OCI-LY7 (cell line): ENCODE data around the gene TKFC. TPM values are rescaled to one million over a fixed set of nuclear protein-coding genes. Genes with fewer than 3 reads are reported as not detected.

Experiments used
- BruUV-seq: library from RNA; stranded (reverse); fragments of 400-500 nt; replicated peaks from 2 replicates; lab custom pipeline; 2021; lab: Mats Ljungman, UMichigan
- CTCF ChIA-PET: fragments of 300-600 bp; sonication (Branson Sonifier 250); formaldehyde crosslinking; loops from one replicate; lab custom pipeline; 2022; ENCODE audit warnings: antibody characterized with exemption; ENCODE audit not compliant: unreplicated experiment; lab: Charles Lee
- POLR2A ChIA-PET: fragments of 300-600 bp; sonication (Branson Sonifier 250); formaldehyde crosslinking; loops from one replicate; lab custom pipeline; 2022; ENCODE audit warnings: antibody characterized with exemption; lab: Charles Lee
- DNase-seq: peaks from one replicate; pipeline ENCODE4 v3.0.0-alpha.2; 2015; ENCODE audit warnings: low spot score
- H2AFZ ChIP-seq: fragments of 200-600 bp; sonication (generic), shearing (Covaris generic); 2 replicates; pipeline ENCODE4 v1.6.1; 2014; ENCODE audit warnings: mild to moderate bottlenecking, antibody characterized with exemption, low read length, moderate library complexity
- H3K27ac ChIP-seq: fragments of 200-600 bp; sonication (generic); 2 replicates; pipeline ENCODE4 v1.5.1; 2014; ENCODE audit warnings: mixed run types, low read depth, mild to moderate bottlenecking, moderate library complexity, low read length, inconsistent platforms; ENCODE audit not compliant: poor library complexity, severe bottlenecking
- H3K36me3 ChIP-seq: fragments of 200-600 bp; sonication (generic); 2 replicates; pipeline ENCODE4 v1.6.1; 2014; ENCODE audit warnings: mild to moderate bottlenecking, antibody characterized with exemption, low read length, moderate library complexity, mixed read lengths; ENCODE audit not compliant: insufficient read depth
- H3K4me1 ChIP-seq: fragments of 200-600 bp; sonication (generic); 2 replicates; pipeline ENCODE4 v1.5.1; 2014; ENCODE audit warnings: mild to moderate bottlenecking, low read length; ENCODE audit not compliant: insufficient read depth, poor library complexity, severe bottlenecking
- H3K4me2 ChIP-seq: fragments of 200-600 bp; sonication (generic); 2 replicates; pipeline ENCODE4 v1.6.1; 2014; ENCODE audit warnings: mild to moderate bottlenecking, low read length
- H3K4me3 ChIP-seq: fragments of 200-600 bp; sonication (generic); 2 replicates; pipeline ENCODE4 v1.5.1; 2014; ENCODE audit warnings: mild to moderate bottlenecking, low read depth, low read length; ENCODE audit not compliant: poor library complexity, severe bottlenecking
- H3K79me2 ChIP-seq: fragments of 200-600 bp; sonication (generic); 2 replicates; pipeline ENCODE4 v1.6.1; 2016; ENCODE audit warnings: low read depth, mild to moderate bottlenecking, low read length, moderate library complexity, mixed read lengths; ENCODE audit not compliant: insufficient read depth
- H3K9me2 ChIP-seq: fragments of 200-600 bp; sonication (generic); 2 replicates; pipeline ENCODE4 v1.6.1; 2016; ENCODE audit warnings: mild to moderate bottlenecking, low read length, mixed read lengths; ENCODE audit not compliant: insufficient read depth
- H3K9me3 ChIP-seq: fragments of 200-600 bp; sonication (generic); 2 replicates; pipeline ENCODE4 v1.6.1; 2014; ENCODE audit warnings: mild to moderate bottlenecking, mixed run types, low read length, mixed read lengths
- H4K20me1 ChIP-seq: fragments of 200-600 bp; sonication (generic); 2 replicates; pipeline ENCODE4 v1.6.1; 2014; ENCODE audit warnings: mild to moderate bottlenecking, antibody characterized with exemption, low read length, moderate library complexity, mixed read lengths; ENCODE audit not compliant: insufficient read depth
- EZH2phosphoT487 ChIP-seq: fragments of 200-600 bp; sonication (generic); IDR thresholded peaks from 2 replicates; pipeline ENCODE4 v1.6.1; 2018; ENCODE audit warnings: low read depth, borderline replicate concordance, mild to moderate bottlenecking, mixed run types, antibody characterized with exemption, low read length, moderate library complexity, mixed read lengths
- intact Hi-C: fragments of 100-400 bp; cut with micrococcal nuclease; formaldehyde crosslinking; loops from one replicate; pipeline ENCODE4 v1.10.0; 2022; ENCODE audit not compliant: unreplicated experiment
- total RNA-seq, 2 experiments: library from RNA; depleted of rRNA in 1 of 2; stranded (reverse); fragments of >200 nt in 1 of 2; shearing (Covaris generic) in 1 of 2; gene quantifications; 2 replicates each; pipeline ENCODE4 v1.2.3, GENCODE V29; 2014 to 2022
- TF ChIP-seq, protein P1 (sequence below): fragments of 200-600 bp; sonication (generic); conservative IDR thresholded peaks from 2 replicates; pipeline ENCODE4 v1.5.1; 2014; ENCODE audit warnings: mild to moderate bottlenecking, antibody characterized with exemption, low read length, moderate library complexity, mixed read lengths

The TKFC gene
- total RNA-seq, 2 experiments from 2014 or later = 77.8 to 166 TPM

DNA sequence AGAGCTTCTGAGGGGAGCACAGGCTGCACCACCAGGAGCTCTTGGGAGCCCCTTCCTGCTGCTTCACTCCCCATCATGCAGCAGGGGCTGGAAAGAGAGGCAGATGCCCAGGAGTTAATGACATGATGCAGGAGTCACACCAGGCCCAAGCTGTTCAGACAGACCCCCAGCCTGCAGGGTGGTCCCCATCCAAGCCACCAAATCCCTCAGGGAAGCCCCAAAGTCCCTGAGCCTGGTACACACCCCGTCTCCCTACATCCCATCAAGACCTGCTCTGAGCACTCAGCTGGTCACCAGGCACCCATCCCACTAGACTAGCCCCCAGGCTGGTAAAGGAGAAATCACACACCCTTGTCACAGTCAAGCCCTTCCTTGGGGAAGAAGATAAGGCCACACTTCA lies 17.3 kb downstream of the TKFC start:
- H3K4me1 ChIP-seq = peaks cover 11% of the 10 kb centered on the region
- DNase-seq = no peak
- no peak overlapping the region for H3K4me3 ChIP-seq
- CTCF ChIA-PET = no interaction called here
- no peaks in the 10 kb centered on the region for H3K9me3 ChIP-seq
- no peak for TF ChIP-seq EZH2phosphoT487
- TF ChIP-seq, protein P1, sequence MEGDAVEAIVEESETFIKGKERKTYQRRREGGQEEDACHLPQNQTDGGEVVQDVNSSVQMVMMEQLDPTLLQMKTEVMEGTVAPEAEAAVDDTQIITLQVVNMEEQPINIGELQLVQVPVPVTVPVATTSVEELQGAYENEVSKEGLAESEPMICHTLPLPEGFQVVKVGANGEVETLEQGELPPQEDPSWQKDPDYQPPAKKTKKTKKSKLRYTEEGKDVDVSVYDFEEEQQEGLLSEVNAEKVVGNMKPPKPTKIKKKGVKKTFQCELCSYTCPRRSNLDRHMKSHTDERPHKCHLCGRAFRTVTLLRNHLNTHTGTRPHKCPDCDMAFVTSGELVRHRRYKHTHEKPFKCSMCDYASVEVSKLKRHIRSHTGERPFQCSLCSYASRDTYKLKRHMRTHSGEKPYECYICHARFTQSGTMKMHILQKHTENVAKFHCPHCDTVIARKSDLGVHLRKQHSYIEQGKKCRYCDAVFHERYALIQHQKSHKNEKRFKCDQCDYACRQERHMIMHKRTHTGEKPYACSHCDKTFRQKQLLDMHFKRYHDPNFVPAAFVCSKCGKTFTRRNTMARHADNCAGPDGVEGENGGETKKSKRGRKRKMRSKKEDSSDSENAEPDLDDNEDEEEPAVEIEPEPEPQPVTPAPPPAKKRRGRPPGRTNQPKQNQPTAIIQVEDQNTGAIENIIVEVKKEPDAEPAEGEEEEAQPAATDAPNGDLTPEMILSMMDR = no peak
- H4K20me1 ChIP-seq = no peaks in the 10 kb centered on the region
- intact Hi-C loops = no loop called here
- H3K4me2 ChIP-seq = no peak overlapping the region
- no peak overlapping the region for H3K27ac ChIP-seq
- BruUV-seq = no TSS peak
- H3K9me2 ChIP-seq = no peaks in the 10 kb centered on the region
- no peaks in the 10 kb centered on the region for H3K79me2 ChIP-seq
- no peak overlapping the region for H2AFZ ChIP-seq
- POLR2A ChIA-PET = interaction anchor here (1.5 kb wide), 1 partner anchor 15 kb away, joined by 3 read pairs; no protein-coding TSS in a partner anchor
- H3K36me3 ChIP-seq = peaks cover 87% of the 10 kb centered on the region

DNA sequence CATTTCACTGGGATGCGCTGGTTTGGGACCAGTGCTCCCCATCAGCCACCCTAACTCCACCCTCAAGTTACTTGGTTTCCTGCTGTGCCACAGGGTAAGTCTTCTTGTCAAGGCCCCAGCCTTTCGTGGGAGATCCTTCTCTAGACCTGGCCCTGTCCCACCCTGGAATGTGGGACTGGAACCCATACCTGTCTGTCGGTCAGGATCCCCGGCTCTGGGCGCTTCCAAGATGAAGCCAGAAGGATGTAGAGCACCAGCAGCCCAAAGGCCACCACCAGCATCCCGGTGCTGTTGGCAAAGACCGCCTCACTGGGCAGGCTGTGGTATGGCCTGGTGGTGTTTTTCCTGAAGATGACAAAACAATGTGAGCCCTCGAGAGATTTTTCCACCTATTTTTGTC lies 17.8 kb downstream of the TKFC start:
- Histone ChIP-seq H4K20me1 (no peaks in the 10 kb centered on the region), H3K4me1 (peaks cover 16% of the 10 kb centered on the region), H3K4me2 (no peak overlapping the region), H3K9me2 (no peaks in the 10 kb centered on the region), H3K9me3 (no peaks in the 10 kb centered on the region), H3K36me3 (peaks cover 84% of the 10 kb centered on the region), H3K4me3 (no peak overlapping the region), H3K79me2 (no peaks in the 10 kb centered on the region), H3K27ac (no peak overlapping the region), H2AFZ (no peak overlapping the region)
- DNase-seq = no peak
- intact Hi-C loops = no loop called here
- TF ChIP-seq EZH2phosphoT487 = no peak
- TF ChIP-seq, protein P1 = no peak
- BruUV-seq = no TSS peak
- CTCF ChIA-PET = no interaction called here
- POLR2A ChIA-PET = interaction anchor here (0.6 kb wide), 1 partner anchor 31 kb away, joined by 3 read pairs; no protein-coding TSS in a partner anchor

DNA sequence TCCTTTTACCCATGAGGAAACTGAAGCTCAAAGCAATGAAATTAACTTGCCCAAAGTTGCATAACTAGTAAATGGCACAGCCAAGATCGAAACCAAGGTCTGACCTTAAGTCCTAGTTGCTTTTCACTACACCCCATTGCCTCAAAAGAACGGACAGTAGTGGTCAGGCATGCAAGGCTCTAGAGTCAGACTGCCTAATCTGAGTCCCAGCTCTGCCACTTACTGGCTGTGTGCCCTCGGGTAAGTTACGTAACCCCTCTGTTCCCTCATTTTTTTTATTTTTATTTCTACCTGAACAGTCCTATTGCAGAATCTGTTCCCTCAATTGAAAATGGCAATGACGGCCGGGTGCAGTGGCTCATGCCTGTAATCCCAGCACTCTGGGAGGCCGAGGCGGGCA lies 19.0 kb downstream of the TKFC start:
- CTCF ChIA-PET = no interaction called here
- H4K20me1 ChIP-seq = no peaks in the 10 kb centered on the region
- no peak overlapping the region for H2AFZ ChIP-seq
- H3K79me2 ChIP-seq = no peaks in the 10 kb centered on the region
- H3K9me3 ChIP-seq = no peaks in the 10 kb centered on the region
- TF ChIP-seq EZH2phosphoT487 = no peak
- TF ChIP-seq, protein P1 = no peak
- H3K9me2 ChIP-seq = no peaks in the 10 kb centered on the region
- peaks cover 28% of the 10 kb centered on the region for H3K4me1 ChIP-seq
- no TSS peak for BruUV-seq
- H3K27ac ChIP-seq = no peak overlapping the region
- no peak overlapping the region for H3K4me3 ChIP-seq
- no peak overlapping the region for H3K4me2 ChIP-seq
- intact Hi-C loops = no loop called here
- no peak for DNase-seq
- peaks cover 79% of the 10 kb centered on the region for H3K36me3 ChIP-seq
- POLR2A ChIA-PET = interaction anchor here (1.0 to 1.3 kb wide), 2 partner anchors 10 to 16 kb away, joined by 3 to 5 read pairs; partner anchors contain the start of gene TMEM138
